ENCODE results near the gene KCNMB2. TPM values are rescaled to one million over a fixed set of nuclear protein-coding genes. Genes with fewer than 3 reads are reported as not detected.

KCNMB2 gene
- polyA plus RNA-seq, 3 donors: not detected

DNA sequence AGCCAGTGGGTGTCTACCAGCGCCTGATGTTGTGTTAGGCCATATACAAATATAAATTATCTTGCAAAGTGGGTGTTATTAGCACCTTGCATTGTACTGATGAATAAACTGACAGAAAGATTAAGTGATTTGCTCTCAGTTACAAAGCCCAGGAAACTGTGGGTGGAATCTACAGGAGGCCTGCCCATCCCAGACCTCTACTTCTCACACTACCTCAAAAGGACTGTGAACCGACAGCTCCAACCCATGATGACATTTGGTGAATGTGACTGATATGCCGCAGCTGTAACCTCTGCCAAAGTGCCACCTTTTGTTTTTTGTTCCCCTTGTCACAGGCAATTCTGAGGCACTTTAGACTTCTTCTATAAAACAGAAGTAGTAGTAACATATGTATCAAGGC, 43.7 kb upstream of the KCNMB2 start:
- H3K4me1 ChIP-seq (ENCODE audit: control insufficient read depth in 1 of 2, insufficient read depth in 2 of 2, low read length in 2 of 2): no peaks in the 10 kb centered on the region
- no peaks in the 10 kb centered on the region for H4K20me1 ChIP-seq (ENCODE audit: insufficient read depth, low read length)
- Mint-ChIP-seq H3K9me3 (peaks cover 0 to 12% (median 6%) of the 10 kb centered on the region in 7 donors), H3K36me3 (no peaks in the 10 kb centered on the region), H3K4me1 (no peaks in the 10 kb centered on the region), H3K27ac (no peak overlapping the region), H3K27me3 (ENCODE audit: low read depth in 3 of 3) (peaks cover 0 to 2% (median 0%) of the 10 kb centered on the region in 3 donors), H3K4me3 (no peak overlapping the region)
- no peak overlapping the region for H3K27ac ChIP-seq (ENCODE audit: low read depth in 1 of 2, low read length in 2 of 2)
- TF ChIP-seq, protein P1, sequence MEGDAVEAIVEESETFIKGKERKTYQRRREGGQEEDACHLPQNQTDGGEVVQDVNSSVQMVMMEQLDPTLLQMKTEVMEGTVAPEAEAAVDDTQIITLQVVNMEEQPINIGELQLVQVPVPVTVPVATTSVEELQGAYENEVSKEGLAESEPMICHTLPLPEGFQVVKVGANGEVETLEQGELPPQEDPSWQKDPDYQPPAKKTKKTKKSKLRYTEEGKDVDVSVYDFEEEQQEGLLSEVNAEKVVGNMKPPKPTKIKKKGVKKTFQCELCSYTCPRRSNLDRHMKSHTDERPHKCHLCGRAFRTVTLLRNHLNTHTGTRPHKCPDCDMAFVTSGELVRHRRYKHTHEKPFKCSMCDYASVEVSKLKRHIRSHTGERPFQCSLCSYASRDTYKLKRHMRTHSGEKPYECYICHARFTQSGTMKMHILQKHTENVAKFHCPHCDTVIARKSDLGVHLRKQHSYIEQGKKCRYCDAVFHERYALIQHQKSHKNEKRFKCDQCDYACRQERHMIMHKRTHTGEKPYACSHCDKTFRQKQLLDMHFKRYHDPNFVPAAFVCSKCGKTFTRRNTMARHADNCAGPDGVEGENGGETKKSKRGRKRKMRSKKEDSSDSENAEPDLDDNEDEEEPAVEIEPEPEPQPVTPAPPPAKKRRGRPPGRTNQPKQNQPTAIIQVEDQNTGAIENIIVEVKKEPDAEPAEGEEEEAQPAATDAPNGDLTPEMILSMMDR (IDR thresholded peaks at IDR 0.05): no peak
- no peak overlapping the region for H2AFZ ChIP-seq (ENCODE audit: insufficient read depth, low read depth, low read length, poor library complexity, severe bottlenecking)
- no peaks in the 10 kb centered on the region for H3K36me3 ChIP-seq (replicated peaks in 1 of 2; ENCODE audit: control insufficient read depth in 1 of 2, insufficient read depth in 2 of 2, low read length in 2 of 2)
- no peak overlapping the region for H3K4me3 ChIP-seq (replicated peaks in 1 of 3; ENCODE audit: low read depth in 2 of 3, low read length in 3 of 3)
- no peak overlapping the region for H3K4me2 ChIP-seq (replicated peaks; ENCODE audit: extremely low read depth, low read length, poor library complexity, severe bottlenecking)
- DNase-seq: no peak
- H3K27me3 ChIP-seq (ENCODE audit: control insufficient read depth in 2 of 2, insufficient read depth in 2 of 2, low read length in 2 of 2): no peaks in the 10 kb centered on the region
- no CpG with 5 or more reads among the region's 3 CpGs for WGBS (ENCODE audit: insufficient coverage)
- peaks cover 0 to 12% of the 10 kb centered on the region in 2 donors for H3K9me3 ChIP-seq (replicated peaks in 1 of 2; ENCODE audit: control insufficient read depth in 1 of 2, insufficient read depth in 1 of 2, low read length in 2 of 2)
- H3K79me2 ChIP-seq (ENCODE audit: insufficient read depth, low read length): no peaks in the 10 kb centered on the region
- no peak overlapping the region for H3K9ac ChIP-seq (ENCODE audit: insufficient read depth, low read length, poor library complexity, severe bottlenecking)
- intact Hi-C loops (cut with micrococcal nuclease): no loop called here

DNA sequence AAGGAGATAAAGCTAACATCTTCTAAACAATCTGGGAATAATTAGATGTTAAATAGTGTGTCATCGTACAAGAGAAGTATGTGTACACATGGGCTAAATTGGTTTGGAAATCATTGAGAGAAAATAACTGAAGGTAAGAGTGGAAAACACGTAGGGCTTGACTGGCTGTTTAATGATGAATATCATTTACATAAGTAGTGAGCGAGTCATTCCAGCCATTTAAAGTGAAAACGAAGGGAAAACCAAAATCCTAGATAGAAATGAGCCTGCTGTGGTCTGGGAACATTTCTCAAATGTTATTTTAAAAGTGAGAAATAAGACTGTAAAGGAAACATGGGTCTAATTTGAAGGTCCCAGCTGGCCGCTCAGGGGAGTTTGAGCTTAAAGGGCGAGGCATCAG, 41.9 kb upstream of the KCNMB2 start:
- Histone ChIP-seq H3K9ac (ENCODE audit: insufficient read depth, low read length, poor library complexity, severe bottlenecking) (no peak overlapping the region), H3K4me2 (replicated peaks; ENCODE audit: extremely low read depth, low read length, poor library complexity, severe bottlenecking) (no peak overlapping the region), H3K79me2 (ENCODE audit: insufficient read depth, low read length) (no peaks in the 10 kb centered on the region), H3K9me3 (replicated peaks in 1 of 2; ENCODE audit: control insufficient read depth in 1 of 2, insufficient read depth in 1 of 2, low read length in 2 of 2) (peaks cover 4 to 12% of the 10 kb centered on the region in 2 donors), H3K27me3 (ENCODE audit: control insufficient read depth in 2 of 2, insufficient read depth in 2 of 2, low read length in 2 of 2) (no peaks in the 10 kb centered on the region), H3K4me1 (ENCODE audit: control insufficient read depth in 1 of 2, insufficient read depth in 2 of 2, low read length in 2 of 2) (no peaks in the 10 kb centered on the region), H3K36me3 (replicated peaks in 1 of 2; ENCODE audit: control insufficient read depth in 1 of 2, insufficient read depth in 2 of 2, low read length in 2 of 2) (no peaks in the 10 kb centered on the region), H2AFZ (ENCODE audit: insufficient read depth, low read depth, low read length, poor library complexity, severe bottlenecking) (no peak overlapping the region), H3K4me3 (replicated peaks in 1 of 3; ENCODE audit: low read depth in 2 of 3, low read length in 3 of 3) (no peak overlapping the region), H3K27ac (ENCODE audit: low read depth in 1 of 2, low read length in 2 of 2) (no peak overlapping the region), H4K20me1 (ENCODE audit: insufficient read depth, low read length) (no peaks in the 10 kb centered on the region)
- H3K27ac Mint-ChIP-seq: no peak overlapping the region
- H3K36me3 Mint-ChIP-seq: no peaks in the 10 kb centered on the region
- TF ChIP-seq, protein P1 (IDR thresholded peaks at IDR 0.05): no peak
- 90% methylated on average over 2 of the region's 6 CpGs for WGBS (ENCODE audit: insufficient coverage)
- peaks cover 0 to 2% (median 0%) of the 10 kb centered on the region in 3 donors for H3K27me3 Mint-ChIP-seq (ENCODE audit: low read depth in 3 of 3)
- no peaks in the 10 kb centered on the region for H3K4me1 Mint-ChIP-seq
- H3K4me3 Mint-ChIP-seq: no peak overlapping the region
- intact Hi-C loops (cut with micrococcal nuclease): no loop called here
- peaks cover 6 to 15% (median 9%) of the 10 kb centered on the region in 7 donors for H3K9me3 Mint-ChIP-seq
- no peak for DNase-seq
